CD4-positive, alpha-beta memory T cell (primary cell): ENCODE measurements around the gene KBTBD2. TPM values are rescaled to one million over a fixed set of nuclear protein-coding genes. Genes with fewer than 3 reads are reported as not detected.
"Not testable (repeated sequence)": the region's sequence is repeated elsewhere in the genome, so short reads cannot be mapped to it uniquely, and the experiment has no call there.

Experiments used
- CTCF ChIA-PET: fragments of 350-600 bp; sonication (Branson Sonifier 250); formaldehyde crosslinking; loops from one replicate; lab custom pipeline; 2021; ENCODE audit warnings: inconsistent platforms; ENCODE audit not compliant: partially characterized antibody; lab: Charles Lee
- POLR2A ChIA-PET: fragments of 350-600 bp; sonication (Branson Sonifier 250); formaldehyde crosslinking; loops from one replicate; lab custom pipeline; 2021; ENCODE audit not compliant: partially characterized antibody; lab: Charles Lee
- DNase-seq, 5 donors: peaks; one replicate each; pipeline versions ENCODE4 v3.0.0 to v3.0.0-alpha.2; 2020 to 2022; ENCODE audit warnings: mixed read lengths in 1 of 5
- H3K27ac ChIP-seq: one replicate; pipeline ENCODE4 v1.7.0; 2013; ENCODE audit warnings: low read depth, low read length
- H3K27me3 ChIP-seq: 2 replicates; pipeline ENCODE4 v1.7.0; 2013; ENCODE audit warnings: mild to moderate bottlenecking, low read length, moderate library complexity; ENCODE audit not compliant: insufficient read depth
- H3K36me3 ChIP-seq: 2 replicates; pipeline ENCODE4 v1.7.0; 2013; ENCODE audit warnings: mild to moderate bottlenecking, low read length, moderate library complexity; ENCODE audit not compliant: insufficient read depth
- H3K4me1 ChIP-seq: 2 replicates; pipeline ENCODE4 v1.7.0; 2013; ENCODE audit warnings: mild to moderate bottlenecking, low read length, moderate library complexity; ENCODE audit not compliant: insufficient read depth
- H3K4me3 ChIP-seq, 2 donors: one replicate each; pipeline ENCODE4 v1.7.0; 2013; ENCODE audit warnings: low read length in 2 of 2, mild to moderate bottlenecking in 1 of 2
- H3K9me3 ChIP-seq, 2 donors: one replicate each; pipeline ENCODE4 v1.7.0; 2013; ENCODE audit warnings: low read length in 2 of 2, control low read depth in 1 of 2; ENCODE audit not compliant: control insufficient read depth in 1 of 2
- H3K27ac Mint-ChIP-seq, 7 donors: one replicate each; pipeline ENCODE4 v1.8.0; 2020 to 2021; ENCODE audit warnings: mixed read lengths in 7 of 7, mild to moderate bottlenecking in 6 of 7, inconsistent platforms in 3 of 7, moderate library complexity in 3 of 7
- H3K27me3 Mint-ChIP-seq, 2 donors: one replicate each; pipeline ENCODE4 v1.8.0; 2020 to 2021; ENCODE audit warnings: mixed read lengths in 2 of 2
- H3K36me3 Mint-ChIP-seq, 2 donors: one replicate each; pipeline ENCODE4 v1.8.0; 2020 to 2021; ENCODE audit warnings: mixed read lengths in 2 of 2, inconsistent platforms in 1 of 2, mild to moderate bottlenecking in 1 of 2
- H3K4me1 Mint-ChIP-seq, 4 donors: one replicate each; pipeline ENCODE4 v1.8.0; 2020 to 2021; ENCODE audit warnings: mixed read lengths in 4 of 4, mild to moderate bottlenecking in 1 of 4
- H3K4me3 Mint-ChIP-seq, 8 donors: one replicate each; pipeline ENCODE4 v1.8.0; 2020 to 2021; ENCODE audit warnings: mixed read lengths in 8 of 8, mild to moderate bottlenecking in 7 of 8, moderate library complexity in 6 of 8, inconsistent platforms in 3 of 8
- H3K9me3 Mint-ChIP-seq, 8 donors: one replicate each; pipeline ENCODE4 v1.8.0; 2020 to 2021; ENCODE audit warnings: mixed read lengths in 8 of 8, mild to moderate bottlenecking in 5 of 8, inconsistent platforms in 3 of 8, moderate library complexity in 1 of 8
- intact Hi-C: fragments of 100-400 bp; cut with micrococcal nuclease; formaldehyde crosslinking; loops from one replicate; pipeline ENCODE4 v1.15.1; 2023
- polyA plus RNA-seq, 2 donors: library from polyadenylated mRNA; unstranded; fragments of 300-500 nt; fragmentation: Illumina TruSeq; gene quantifications; one replicate each; pipeline ENCODE4 v1.2.3, GENCODE V29; 2021
- total RNA-seq, 2 experiments: library from RNA; stranded (reverse); gene quantifications; one replicate each; pipeline ENCODE4 v1.2.3, GENCODE V29; 2021

Gene KBTBD2
- total and polyA plus RNA-seq, 4 experiments from 2014 or later: 27.4 to 64.3 (median 50.2) TPM

GRCh38 chr7:32846630-32847225 lies 44.8 kb downstream of the KBTBD2 start:
- CTCF ChIA-PET: interaction anchor here (0.6 to 5.3 kb wide), 62 partner anchors 8 to 554 kb away, joined by 3 to 287 read pairs (median 6); partner anchors contain the start of genes AVL9, FKBP9, KBTBD2 and LSM5
- Histone ChIP-seq H3K4me3 (no peak overlapping the region), H3K9me3 (no peaks in the 10 kb centered on the region), H3K27me3 (no peaks in the 10 kb centered on the region), H3K4me1 (no peaks in the 10 kb centered on the region), H3K36me3 (no peaks in the 10 kb centered on the region), H3K27ac (no peak overlapping the region)
- Mint-ChIP-seq H3K36me3 (no peaks in the 10 kb centered on the region), H3K27ac (peak overlapping the region in 4 of 7 donors; percentile 1 to 65 (median 50)), H3K4me3 (peak overlapping the region in 4 of 8 donors; percentile 33 to 50 (median 44)), H3K9me3 (no peaks in the 10 kb centered on the region), H3K27me3 (peaks cover 12 to 19% of the 10 kb centered on the region in 2 donors), H3K4me1 (peaks cover 5 to 7% (median 6%) of the 10 kb centered on the region in 4 donors)
- DNase-seq: peak; percentile 83 to 86 (median 84)
- POLR2A ChIA-PET: interaction anchor here (0.6 to 2.9 kb wide), 6 partner anchors 42 to 262 kb away, joined by 3 to 29 read pairs (median 5); partner anchors contain the start of gene KBTBD2
- intact Hi-C loops: loop anchor here (1.0 to 2.0 kb wide), 5 partner anchors 44 to 263 kb away; partner anchors contain the start of gene RP9

- DNase-seq, H3K27ac Mint-ChIP-seq, H3K9me3 Mint-ChIP-seq, H3K9me3 ChIP-seq, H3K36me3 Mint-ChIP-seq, H3K27me3 ChIP-seq, H3K4me3 Mint-ChIP-seq, H3K27me3 Mint-ChIP-seq, intact Hi-C loops, H3K27ac ChIP-seq, H3K4me1 ChIP-seq, H3K4me1 Mint-ChIP-seq, H3K4me3 ChIP-seq, H3K36me3 ChIP-seq: not testable (repeated sequence)
- ChIA-PET POLR2A (interaction anchor here (1.0 to 2.9 kb wide), 3 partner anchors 47 to 355 kb away, joined by 3 to 29 read pairs (median 3); partner anchors contain the start of genes KBTBD2 and LSM5), CTCF (interaction anchor here (2.6 to 5.3 kb wide), 7 partner anchors 13 to 264 kb away, joined by 7 to 287 read pairs (median 47); partner anchors contain the start of genes KBTBD2 and RP9)
These were observed 46.8 kb downstream of the KBTBD2 start for GRCh38 chr7:32844748-32845147.

- H3K4me1 Mint-ChIP-seq, H3K27me3 Mint-ChIP-seq, H3K9me3 ChIP-seq, intact Hi-C loops, H3K27ac ChIP-seq, H3K4me3 Mint-ChIP-seq, H3K4me3 ChIP-seq, H3K4me1 ChIP-seq, H3K36me3 Mint-ChIP-seq, DNase-seq, H3K9me3 Mint-ChIP-seq, H3K27me3 ChIP-seq, H3K36me3 ChIP-seq: not testable (repeated sequence)
- H3K27ac Mint-ChIP-seq: peak overlapping the region in 1 of 7 donors; percentile 48
- CTCF ChIA-PET: interaction anchor here (5.3 kb wide), 1 partner anchor 99 kb away, joined by 287 read pairs; no protein-coding TSS in a partner anchor
- POLR2A ChIA-PET: interaction anchor here (1.0 kb wide), 1 partner anchor 49 kb away, joined by 3 read pairs; no protein-coding TSS in a partner anchor
These were observed 47.8 kb downstream of the KBTBD2 start for GRCh38 chr7:32843763-32844162.

- DNase-seq, H3K4me3 ChIP-seq, H3K36me3 Mint-ChIP-seq, H3K4me3 Mint-ChIP-seq, H3K27me3 Mint-ChIP-seq, H3K36me3 ChIP-seq, H3K27ac ChIP-seq, H3K4me1 ChIP-seq, intact Hi-C loops, H3K27me3 ChIP-seq, POLR2A ChIA-PET, H3K9me3 ChIP-seq, H3K4me1 Mint-ChIP-seq, CTCF ChIA-PET, H3K9me3 Mint-ChIP-seq: not testable (repeated sequence)
- H3K27ac Mint-ChIP-seq: peak overlapping the region in 1 of 7 donors; percentile 31
These were observed 51.7 kb downstream of the KBTBD2 start for GRCh38 chr7:32839846-32840245.

GRCh38 chr7:32828996-32829752 lies 62.4 kb downstream of the KBTBD2 start:
- H3K36me3 Mint-ChIP-seq, H3K9me3 ChIP-seq, H3K4me1 ChIP-seq, H3K9me3 Mint-ChIP-seq, DNase-seq, intact Hi-C loops, H3K27ac ChIP-seq, POLR2A ChIA-PET, H3K4me1 Mint-ChIP-seq, H3K4me3 Mint-ChIP-seq, H3K27me3 ChIP-seq, H3K36me3 ChIP-seq, H3K4me3 ChIP-seq, CTCF ChIA-PET: not testable (repeated sequence)
- Mint-ChIP-seq H3K27me3 (peaks cover 10 to 17% of the 10 kb centered on the region in 2 donors), H3K27ac (peak overlapping the region in 1 of 7 donors; percentile 15)

Other genes with a start within 250 kb of the KBTBD2 start
- under 1 TPM in 1 of 2 experiments, not detected in 1; 0.35 TPM for gene FKBP9, start 65.7 kb upstream of the KBTBD2 start, total RNA-seq
- under 1 TPM in 1 of 2 donors, not detected in 1; 0.32 TPM for gene FKBP9, start 65.7 kb upstream of the KBTBD2 start, polyA plus RNA-seq
- gene NT5C3A, start 171.0 kb upstream of the KBTBD2 start, total RNA-seq: 10 to 100 TPM; 44.2 to 44.3 TPM
- 10 to 100 TPM; 53.4 to 93.9 TPM for gene NT5C3A, start 171.0 kb upstream of the KBTBD2 start, polyA plus RNA-seq
- gene RP9, start 217.6 kb upstream of the KBTBD2 start, total RNA-seq: 10 to 100 TPM; 17.5 to 17.7 TPM
- 10 to 100 TPM; 15.1 to 23.9 TPM for gene RP9, start 217.6 kb upstream of the KBTBD2 start, polyA plus RNA-seq
- 10 to 100 TPM; 27.0 to 27.3 TPM for gene BBS9, start 237.8 kb upstream of the KBTBD2 start, total RNA-seq
- gene BBS9, start 237.8 kb upstream of the KBTBD2 start, polyA plus RNA-seq: 10 to 100 TPM; 13.9 to 22.5 TPM